Fibroblast of lung (primary cell): ENCODE data around the gene FSTL1. TPM values are rescaled to one million over a fixed set of nuclear protein-coding genes. Genes with fewer than 3 reads are reported as not detected.

Experiments
- DNase-seq, 2 donors: peaks; one replicate each; pipeline versions ENCODE4 v3.0.0 to v3.0.0-alpha.2; 2010; ENCODE audit warnings: low read depth in 2 of 2
- H2AFZ ChIP-seq: 2 replicates; pipeline ENCODE4 v1.5.1; 2012; ENCODE audit warnings: low read length, control low read depth, inconsistent platforms
- H3K27ac ChIP-seq: 2 replicates; pipeline ENCODE4 v1.5.1; 2011; ENCODE audit warnings: low read length, control low read depth; ENCODE audit not compliant: insufficient read depth
- H3K27me3 ChIP-seq: 2 replicates; pipeline ENCODE4 v1.5.1; 2011; ENCODE audit warnings: mild to moderate bottlenecking, low read length; ENCODE audit not compliant: control insufficient read depth, insufficient read depth
- H3K36me3 ChIP-seq: 2 replicates; pipeline ENCODE4 v1.5.1; 2011; ENCODE audit warnings: low read length; ENCODE audit not compliant: control insufficient read depth, insufficient read depth
- H3K4me1 ChIP-seq: 2 replicates; pipeline ENCODE4 v1.5.1; 2011; ENCODE audit warnings: low read length; ENCODE audit not compliant: control insufficient read depth, insufficient read depth; ENCODE audit errors: extremely low read depth
- H3K4me2 ChIP-seq: 2 replicates; pipeline ENCODE4 v1.5.1; 2011; ENCODE audit warnings: low read length, control low read depth; ENCODE audit not compliant: insufficient read depth; ENCODE audit errors: extremely low read depth
- H3K4me3 ChIP-seq, 4 experiments: fragments of 200-600 bp in 1 of 4; sonication (generic) in 1 of 4; replicated peaks in 1 of 4; 2 replicates each; pipeline ENCODE4 v1.5.1; 2011 to 2016; ENCODE audit warnings: low read length in 4 of 4, low read depth in 3 of 4, mild to moderate bottlenecking in 3 of 4, control low read depth in 2 of 4, inconsistent platforms in 1 of 4, mixed read lengths in 1 of 4; ENCODE audit not compliant: insufficient read depth in 1 of 4; ENCODE audit errors: control extremely low read depth in 1 of 4
- H3K79me2 ChIP-seq: 2 replicates; pipeline ENCODE4 v1.5.1; 2012; ENCODE audit warnings: mild to moderate bottlenecking, low read length, inconsistent platforms; ENCODE audit not compliant: control insufficient read depth, insufficient read depth
- H3K9ac ChIP-seq: 2 replicates; pipeline ENCODE4 v1.5.1; 2011; ENCODE audit warnings: mild to moderate bottlenecking, low read length, control low read depth; ENCODE audit not compliant: insufficient read depth
- H3K9me3 ChIP-seq: 2 replicates; pipeline ENCODE4 v1.5.1; 2012; ENCODE audit warnings: low read depth, low read length; ENCODE audit not compliant: control insufficient read depth, insufficient read depth
- H4K20me1 ChIP-seq: 2 replicates; pipeline ENCODE4 v1.5.1; 2011; ENCODE audit warnings: low read length; ENCODE audit not compliant: control insufficient read depth, insufficient read depth; ENCODE audit errors: extremely low read depth
- EZH2 ChIP-seq: IDR thresholded peaks from 2 replicates; pipeline ENCODE4 v1.5.1; 2012; ENCODE audit warnings: low read length, control low read depth, mild to moderate bottlenecking; ENCODE audit errors: missing control alignments
- polyA plus RNA-seq, 2 donors: library from polyadenylated mRNA; depleted of rRNA in 1 of 2; stranded (reverse) in 1 of 2; unstranded in 1 of 2; fragments of >200 nt; gene quantifications; 2 replicates each; pipeline ENCODE4 v1.2.1, GENCODE V29; 2011 to 2012; ENCODE audit warnings: missing spikeins in 1 of 2
- total RNA-seq: library from RNA; depleted of rRNA; stranded (reverse); fragments of >200 nt; gene quantifications from 2 replicates; pipeline ENCODE4 v1.2.1, GENCODE V29; 2014
- TF ChIP-seq, protein P1 (sequence below), 2 donors: IDR thresholded peaks in 1 of 2; conservative IDR thresholded peaks in 1 of 2; 1 replicate in 1 of 2; 2 replicates in 1 of 2; pipeline ENCODE4 v1.5.1; 2011 to 2012; ENCODE audit warnings: low read length in 2 of 2, control low read depth in 1 of 2, inconsistent platforms in 1 of 2, low read depth in 1 of 2, mild to moderate bottlenecking in 1 of 2

The FSTL1 gene
- total and polyA plus RNA-seq, 2 donors (not counting 1 experiment from before 2014, with no cell fraction given), result 309 to 1,500 TPM

DNA sequence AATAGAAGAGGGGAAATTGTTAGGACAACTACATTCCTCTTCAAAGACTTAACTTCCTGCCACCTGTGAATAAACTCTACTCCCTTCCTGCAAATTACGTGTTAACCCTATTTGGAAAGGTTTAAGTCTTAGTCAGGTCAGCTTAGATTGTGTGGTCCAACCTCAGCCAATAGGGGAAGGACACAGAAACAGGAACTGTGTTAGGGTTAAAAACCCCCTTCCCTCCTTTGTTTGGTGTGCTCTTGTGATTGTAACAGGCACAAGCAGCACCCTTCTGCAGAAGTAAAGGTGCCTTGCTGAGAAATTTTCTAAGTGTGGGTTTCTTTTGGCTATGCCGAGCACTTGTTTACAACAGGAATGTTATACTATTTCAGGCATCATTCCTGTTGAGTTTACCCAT is 45.0 kb upstream of the FSTL1 start:
- no peak for DNase-seq
- H3K27ac ChIP-seq, result peak overlapping the region; percentile 53
- H3K79me2 ChIP-seq, result no peaks in the 10 kb centered on the region
- H3K27me3 ChIP-seq, result no peaks in the 10 kb centered on the region
- peaks cover 5% of the 10 kb centered on the region for H3K4me1 ChIP-seq
- no peak overlapping the region for H2AFZ ChIP-seq
- no peak for TF ChIP-seq EZH2
- TF ChIP-seq, protein P1, sequence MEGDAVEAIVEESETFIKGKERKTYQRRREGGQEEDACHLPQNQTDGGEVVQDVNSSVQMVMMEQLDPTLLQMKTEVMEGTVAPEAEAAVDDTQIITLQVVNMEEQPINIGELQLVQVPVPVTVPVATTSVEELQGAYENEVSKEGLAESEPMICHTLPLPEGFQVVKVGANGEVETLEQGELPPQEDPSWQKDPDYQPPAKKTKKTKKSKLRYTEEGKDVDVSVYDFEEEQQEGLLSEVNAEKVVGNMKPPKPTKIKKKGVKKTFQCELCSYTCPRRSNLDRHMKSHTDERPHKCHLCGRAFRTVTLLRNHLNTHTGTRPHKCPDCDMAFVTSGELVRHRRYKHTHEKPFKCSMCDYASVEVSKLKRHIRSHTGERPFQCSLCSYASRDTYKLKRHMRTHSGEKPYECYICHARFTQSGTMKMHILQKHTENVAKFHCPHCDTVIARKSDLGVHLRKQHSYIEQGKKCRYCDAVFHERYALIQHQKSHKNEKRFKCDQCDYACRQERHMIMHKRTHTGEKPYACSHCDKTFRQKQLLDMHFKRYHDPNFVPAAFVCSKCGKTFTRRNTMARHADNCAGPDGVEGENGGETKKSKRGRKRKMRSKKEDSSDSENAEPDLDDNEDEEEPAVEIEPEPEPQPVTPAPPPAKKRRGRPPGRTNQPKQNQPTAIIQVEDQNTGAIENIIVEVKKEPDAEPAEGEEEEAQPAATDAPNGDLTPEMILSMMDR (conservative IDR thresholded peaks at IDR 0.05 in 1 of 2, IDR thresholded peaks at IDR 0.05 in 1 of 2; ENCODE audit: low read depth in 1 of 2, low read length in 2 of 2), result no peak
- no peaks in the 10 kb centered on the region for H3K36me3 ChIP-seq
- no peaks in the 10 kb centered on the region for H4K20me1 ChIP-seq
- no peak overlapping the region for H3K4me2 ChIP-seq
- H3K4me3 ChIP-seq, result no peak overlapping the region
- no peak overlapping the region for H3K9ac ChIP-seq
- H3K9me3 ChIP-seq, result no peaks in the 10 kb centered on the region

- H3K4me2 ChIP-seq, result no peak overlapping the region
- H3K9ac ChIP-seq, result no peak overlapping the region
- H4K20me1 ChIP-seq, result no peaks in the 10 kb centered on the region
- no peaks in the 10 kb centered on the region for H3K79me2 ChIP-seq
- no peaks in the 10 kb centered on the region for H3K9me3 ChIP-seq
- peaks cover 5% of the 10 kb centered on the region for H3K4me1 ChIP-seq
- DNase-seq, result no peak
- no peak overlapping the region for H3K4me3 ChIP-seq
- no peak overlapping the region for H2AFZ ChIP-seq
- TF ChIP-seq, protein P1 (conservative IDR thresholded peaks at IDR 0.05 in 1 of 2, IDR thresholded peaks at IDR 0.05 in 1 of 2; ENCODE audit: low read depth in 1 of 2, low read length in 2 of 2), result no peak
- TF ChIP-seq EZH2, result no peak
- no peaks in the 10 kb centered on the region for H3K27me3 ChIP-seq
- no peak overlapping the region for H3K27ac ChIP-seq
- H3K36me3 ChIP-seq, result no peaks in the 10 kb centered on the region
These were observed 41.3 kb upstream of the FSTL1 start for GRCh38 chr3:120492103-120492502.

DNA sequence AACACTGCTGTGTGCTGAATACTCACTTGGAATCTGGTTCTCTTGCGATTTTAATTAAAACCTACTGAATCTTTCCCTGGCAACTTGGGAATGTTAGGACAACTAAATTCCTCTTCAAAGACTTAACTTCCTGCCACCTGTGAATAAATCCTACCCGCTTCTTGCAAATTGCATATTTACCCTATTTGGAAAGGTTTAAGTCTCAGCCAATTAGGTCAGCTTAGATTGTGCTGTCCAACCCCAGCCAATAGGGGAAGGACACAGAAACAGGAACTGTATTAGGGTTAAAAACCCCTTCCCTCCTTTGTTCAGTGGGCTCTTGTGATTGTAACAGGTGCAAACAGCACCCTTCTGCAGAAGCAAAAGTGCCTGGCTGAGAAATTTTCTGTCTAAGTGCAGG is 38.6 kb upstream of the FSTL1 start:
- Histone ChIP-seq H3K9ac (no peak overlapping the region), H2AFZ (no peak overlapping the region), H3K4me3 (no peak overlapping the region), H4K20me1 (no peaks in the 10 kb centered on the region), H3K4me1 (peaks cover 5% of the 10 kb centered on the region), H3K9me3 (no peaks in the 10 kb centered on the region), H3K27ac (no peak overlapping the region), H3K27me3 (no peaks in the 10 kb centered on the region), H3K4me2 (no peak overlapping the region), H3K36me3 (no peaks in the 10 kb centered on the region), H3K79me2 (no peaks in the 10 kb centered on the region)
- no peak for DNase-seq
- no peak for TF ChIP-seq EZH2
- TF ChIP-seq, protein P1 (conservative IDR thresholded peaks at IDR 0.05 in 1 of 2, IDR thresholded peaks at IDR 0.05 in 1 of 2; ENCODE audit: low read depth in 1 of 2, low read length in 2 of 2), result no peak
